GM21825 (cell line): Measurements from ENCODE around the gene DBH.
"Not testable (repeated sequence)": the region's sequence is repeated elsewhere in the genome, so short reads cannot be mapped to it uniquely, and the experiment has no call there.

ENCODE experiments used
- ATAC-seq: cut with Tn5 transposase; IDR thresholded peaks from one replicate; pipeline ENCODE4 v1.9.1; 2021; ENCODE audit warnings: mild to moderate bottlenecking, moderate library complexity; ENCODE audit not compliant: unreplicated experiment

The DBH gene

GRCh38 chr9:133619791-133620190 lies 16.4 kb upstream of the DBH start:
- no peak for ATAC-seq

- ATAC-seq = no peak
These were observed 14.4 kb upstream of the DBH start for GRCh38 chr9:133621725-133622267.

GRCh38 chr9:133622555-133622954 lies 13.6 kb upstream of the DBH start:
- no peak for ATAC-seq

- ATAC-seq = not testable (repeated sequence)
These were observed 10.2 kb upstream of the DBH start for GRCh38 chr9:133626008-133626407.

GRCh38 chr9:133627341-133627740 lies 8.8 kb upstream of the DBH start:
- ATAC-seq = no peak

GRCh38 chr9:133628766-133629165 lies 7.4 kb upstream of the DBH start:
- ATAC-seq = no peak

- ATAC-seq = no peak
These were observed 6.7 kb upstream of the DBH start for GRCh38 chr9:133629221-133630110.

- no peak for ATAC-seq
These were observed 5.1 kb upstream of the DBH start for GRCh38 chr9:133631111-133631510.

- ATAC-seq = no peak
These were observed 3.1 kb upstream of the DBH start for GRCh38 chr9:133632806-133633680.

- ATAC-seq = no peak
These were observed 2.5 kb upstream of the DBH start for GRCh38 chr9:133633681-133634080.

GRCh38 chr9:133634081-133634691 lies 2.0 kb upstream of the DBH start:
- no peak for ATAC-seq

- ATAC-seq = no peak
These were observed 1.1 kb upstream of the DBH start for GRCh38 chr9:133635098-133635497.

- ATAC-seq = no peak
These were observed 739 bp downstream of the DBH start for GRCh38 chr9:133636902-133637301.

GRCh38 chr9:133637451-133638055 lies 1.4 kb downstream of the DBH start:
- no peak for ATAC-seq

- ATAC-seq = no peak
These were observed 1.9 kb downstream of the DBH start for GRCh38 chr9:133638076-133638475.

- no peak for ATAC-seq
These were observed 2.5 kb downstream of the DBH start for GRCh38 chr9:133638711-133639110.

GRCh38 chr9:133639613-133640012 lies 3.5 kb downstream of the DBH start:
- ATAC-seq = no peak

GRCh38 chr9:133640160-133640559 lies 4.0 kb downstream of the DBH start:
- ATAC-seq = no peak

GRCh38 chr9:133640580-133641395 lies 4.6 kb downstream of the DBH start:
- no peak for ATAC-seq

GRCh38 chr9:133641396-133641655 lies 5.2 kb downstream of the DBH start:
- no peak for ATAC-seq
